Liver (tissue), 9 donors: ENCODE results near the gene PPP3CA. TPM values are rescaled to one million over a fixed set of nuclear protein-coding genes. Genes with fewer than 3 reads are reported as not detected.

Source experiments
- DNase-seq: peaks from one replicate; pipeline ENCODE4 v3.0.0-alpha.2; 2017; ENCODE audit warnings: low spot score
- H3K27ac ChIP-seq, 2 donors: one replicate each; pipeline ENCODE4 v1.7.0; 2013; ENCODE audit warnings: inconsistent platforms in 2 of 2, low read length in 2 of 2, control low read depth in 1 of 2, low read depth in 1 of 2, mild to moderate bottlenecking in 1 of 2
- H3K27me3 ChIP-seq, 4 donors: one replicate each; pipeline versions ENCODE4 v1.6.1 to v1.7.0; 2013; ENCODE audit warnings: low read length in 3 of 4, inconsistent platforms in 1 of 4, mild to moderate bottlenecking in 1 of 4, moderate library complexity in 1 of 4; ENCODE audit not compliant: control insufficient read depth in 4 of 4, insufficient read depth in 4 of 4
- H3K36me3 ChIP-seq, 4 donors: one replicate each; pipeline versions ENCODE4 v1.6.1 to v1.7.0; 2013; ENCODE audit warnings: low read length in 3 of 4, mild to moderate bottlenecking in 3 of 4, low read depth in 1 of 4, moderate library complexity in 1 of 4; ENCODE audit not compliant: control insufficient read depth in 4 of 4, insufficient read depth in 3 of 4
- H3K4me1 ChIP-seq, 4 donors: one replicate each; pipeline versions ENCODE4 v1.6.1 to v1.7.0; 2013; ENCODE audit warnings: low read length in 3 of 4, mild to moderate bottlenecking in 3 of 4, moderate library complexity in 1 of 4; ENCODE audit not compliant: control insufficient read depth in 4 of 4, insufficient read depth in 4 of 4
- H3K4me3 ChIP-seq, 3 donors: one replicate each; pipeline versions ENCODE4 v1.6.1 to v1.7.0; 2013; ENCODE audit warnings: low read length in 3 of 3, control low read depth in 1 of 3, low read depth in 1 of 3, mild to moderate bottlenecking in 1 of 3
- H3K9ac ChIP-seq, 2 donors: one replicate each; pipeline ENCODE4 v1.7.0; 2013; ENCODE audit warnings: low read length in 2 of 2, mild to moderate bottlenecking in 2 of 2, moderate library complexity in 2 of 2, control low read depth in 1 of 2, low read depth in 1 of 2
- H3K9me3 ChIP-seq, 4 donors: one replicate each; pipeline versions ENCODE4 v1.6.1 to v1.7.0; 2013; ENCODE audit warnings: low read length in 3 of 4; ENCODE audit not compliant: control insufficient read depth in 4 of 4
- ATF3 ChIP-seq: IDR thresholded peaks from 2 replicates; pipeline ENCODE4 v1.6.1; 2016; ENCODE audit warnings: antibody characterized with exemption
- EGR1 ChIP-seq, 2 donors: IDR thresholded peaks; 2 replicates each; pipeline ENCODE4 v1.6.1; 2016 to 2018; ENCODE audit warnings: antibody characterized with exemption in 2 of 2, low read depth in 2 of 2
- FOXA1 ChIP-seq: IDR thresholded peaks from 2 replicates; pipeline ENCODE4 v1.6.1; 2016; ENCODE audit warnings: antibody characterized with exemption
- FOXA2 ChIP-seq: IDR thresholded peaks from 2 replicates; pipeline ENCODE4 v1.6.1; 2016; ENCODE audit warnings: antibody characterized with exemption
- HNF4A ChIP-seq, 2 donors: conservative IDR thresholded peaks; 2 replicates each; pipeline ENCODE4 v1.6.1; 2016; ENCODE audit warnings: antibody characterized with exemption in 2 of 2, mild to moderate bottlenecking in 2 of 2
- JUND ChIP-seq, 2 donors: IDR thresholded peaks; 2 replicates each; pipeline ENCODE4 v1.6.1; 2016; ENCODE audit warnings: antibody characterized with exemption in 2 of 2
- NR2F2 ChIP-seq: IDR thresholded peaks from 2 replicates; pipeline ENCODE4 v1.6.1; 2016; ENCODE audit warnings: antibody characterized with exemption
- RAD21 ChIP-seq, 2 donors: IDR thresholded peaks; 2 replicates each; pipeline ENCODE4 v1.6.1; 2016; ENCODE audit warnings: antibody characterized with exemption in 2 of 2, mild to moderate bottlenecking in 2 of 2
- REST ChIP-seq: IDR thresholded peaks from 2 replicates; pipeline ENCODE4 v1.6.1; 2016; ENCODE audit warnings: antibody characterized with exemption, mild to moderate bottlenecking
- RXRA ChIP-seq, 2 donors: IDR thresholded peaks; 2 replicates each; pipeline ENCODE4 v1.6.1; 2017 to 2018; ENCODE audit warnings: antibody characterized with exemption in 2 of 2, mild to moderate bottlenecking in 1 of 2
- SP1 ChIP-seq: IDR thresholded peaks from 2 replicates; pipeline ENCODE4 v1.6.1; 2018; ENCODE audit warnings: antibody characterized with exemption, mild to moderate bottlenecking
- TAF1 ChIP-seq: conservative IDR thresholded peaks from 2 replicates; pipeline ENCODE4 v1.6.1; 2016; ENCODE audit warnings: antibody characterized with exemption, mild to moderate bottlenecking
- WGBS: extraction: QIAGEN DNeasy Blood & Tissue Kit; methylation state at CpG from one replicate; pipeline ENCODE4 v1.1.7; 2013; 5-methylcytosine and 5-hydroxymethylcytosine counted together
- polyA plus RNA-seq, 2 donors: library from polyadenylated mRNA; stranded (reverse) in 1 of 2; unstranded in 1 of 2; fragments of 200-250 nt in 1 of 2; fragments of >200 nt in 1 of 2; fragmentation: Nextera tagmentation in 1 of 2; extraction: Ambion mirVana in 1 of 2; gene quantifications; one replicate each; pipeline versions ENCODE4 v1.2.1 to v1.2.3, GENCODE V29; 2013 to 2015
- total RNA-seq, 2 donors: library from RNA; depleted of rRNA; stranded (reverse); fragments of >200 nt; gene quantifications; one replicate each; pipeline ENCODE4 v1.2.3, GENCODE V29; 2014
- TF ChIP-seq, protein P1 (sequence below): fragments of 150-350 bp; IDR thresholded peaks from 2 replicates; pipeline ENCODE4 v1.5.1; 2017; ENCODE audit warnings: improper control_type of control experiment, low read depth, low read length; ENCODE audit not compliant: missing input control
- TF ChIP-seq, protein P2 (sequence below): IDR thresholded peaks from 2 replicates; pipeline ENCODE4 v1.6.1; 2016; ENCODE audit warnings: antibody characterized with exemption
- donor health status: healthy.
- donor health status: healthy.
- donor health status: healthy.
- donor health status: healthy.
- donor health status: healthy.

Gene PPP3CA
- total and polyA plus RNA-seq, 4 donors: 3.6 to 18.2 (median 14.2) TPM

- peaks cover 0 to 1% (median 0%) of the 10 kb centered on the region in 4 donors for H3K4me1 ChIP-seq
- H3K9me3 ChIP-seq: no peaks in the 10 kb centered on the region
- H3K27ac ChIP-seq: no peak overlapping the region
- no peaks in the 10 kb centered on the region for H3K27me3 ChIP-seq
- 96% methylated on average over 1 of the region's 1 CpG for WGBS
- no peak overlapping the region for H3K4me3 ChIP-seq
- no peak for TF ChIP-seq FOXA2
- TF ChIP-seq, protein P1, sequence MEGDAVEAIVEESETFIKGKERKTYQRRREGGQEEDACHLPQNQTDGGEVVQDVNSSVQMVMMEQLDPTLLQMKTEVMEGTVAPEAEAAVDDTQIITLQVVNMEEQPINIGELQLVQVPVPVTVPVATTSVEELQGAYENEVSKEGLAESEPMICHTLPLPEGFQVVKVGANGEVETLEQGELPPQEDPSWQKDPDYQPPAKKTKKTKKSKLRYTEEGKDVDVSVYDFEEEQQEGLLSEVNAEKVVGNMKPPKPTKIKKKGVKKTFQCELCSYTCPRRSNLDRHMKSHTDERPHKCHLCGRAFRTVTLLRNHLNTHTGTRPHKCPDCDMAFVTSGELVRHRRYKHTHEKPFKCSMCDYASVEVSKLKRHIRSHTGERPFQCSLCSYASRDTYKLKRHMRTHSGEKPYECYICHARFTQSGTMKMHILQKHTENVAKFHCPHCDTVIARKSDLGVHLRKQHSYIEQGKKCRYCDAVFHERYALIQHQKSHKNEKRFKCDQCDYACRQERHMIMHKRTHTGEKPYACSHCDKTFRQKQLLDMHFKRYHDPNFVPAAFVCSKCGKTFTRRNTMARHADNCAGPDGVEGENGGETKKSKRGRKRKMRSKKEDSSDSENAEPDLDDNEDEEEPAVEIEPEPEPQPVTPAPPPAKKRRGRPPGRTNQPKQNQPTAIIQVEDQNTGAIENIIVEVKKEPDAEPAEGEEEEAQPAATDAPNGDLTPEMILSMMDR: no peak
- TF ChIP-seq RAD21 (IDR thresholded peaks at IDR 0.05): no peak
- TF ChIP-seq REST: no peak
- TF ChIP-seq NR2F2: no peak
- TF ChIP-seq EGR1 (IDR thresholded peaks at IDR 0.05; ENCODE audit: low read depth in 2 of 2): no peak
- TF ChIP-seq HNF4A (conservative IDR thresholded peaks at IDR 0.05): no peak
- TF ChIP-seq FOXA1: no peak
- TF ChIP-seq JUND (IDR thresholded peaks at IDR 0.05): no peak
- TF ChIP-seq, protein P2, sequence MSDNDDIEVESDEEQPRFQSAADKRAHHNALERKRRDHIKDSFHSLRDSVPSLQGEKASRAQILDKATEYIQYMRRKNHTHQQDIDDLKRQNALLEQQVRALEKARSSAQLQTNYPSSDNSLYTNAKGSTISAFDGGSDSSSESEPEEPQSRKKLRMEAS: no peak
- no peak for TF ChIP-seq ATF3
- TF ChIP-seq TAF1: no peak
- TF ChIP-seq SP1: no peak
- H3K36me3 ChIP-seq: no peaks in the 10 kb centered on the region
- no peak overlapping the region for H3K9ac ChIP-seq
- no peak for DNase-seq
Measured at GRCh38 chr4:101331017-101331416, 16.3 kb downstream of the PPP3CA start.

- WGBS: 95% methylated on average over 1 of the region's 1 CpG
- no peak for DNase-seq
- H3K27ac ChIP-seq: no peak overlapping the region
- no peaks in the 10 kb centered on the region for H3K9me3 ChIP-seq
- no peak for TF ChIP-seq RXRA (IDR thresholded peaks at IDR 0.05)
- H3K36me3 ChIP-seq: no peaks in the 10 kb centered on the region
- no peak overlapping the region for H3K4me3 ChIP-seq
- no peak overlapping the region for H3K9ac ChIP-seq
- peaks cover 0 to 1% (median 0%) of the 10 kb centered on the region in 4 donors for H3K4me1 ChIP-seq
- H3K27me3 ChIP-seq: no peaks in the 10 kb centered on the region
Measured at GRCh38 chr4:101329592-101329991, 17.7 kb downstream of the PPP3CA start.
